HepG2 (cell line): Measurements from ENCODE around the gene LIPT2. TPM values are rescaled to one million over a fixed set of nuclear protein-coding genes. Genes with fewer than 3 reads are reported as not detected.

Experiments used
- CBX2 ChIP-seq, 2 experiments: fragments of 200-600 bp in 1 of 2; sonication (generic); formaldehyde crosslinking in 1 of 2; IDR thresholded peaks; 2 replicates each; pipeline versions ENCODE4 v1.7.0 to v1.8.1; 2018 to 2022; ENCODE audit warnings: low read depth in 2 of 2, low read length in 1 of 2, mild to moderate bottlenecking in 1 of 2, missing genetic modification reagents in 1 of 2
- ELF1 ChIP-seq: sonication (generic); formaldehyde crosslinking; IDR thresholded peaks from 2 replicates; pipeline ENCODE4 v1.4.0; 2020; ENCODE audit warnings: missing genetic modification reagents
- EP300 ChIP-seq, 3 experiments: sonication (generic) in 1 of 3; formaldehyde crosslinking in 1 of 3; IDR thresholded peaks; 2 replicates each; pipeline versions ENCODE4 v1.5.1 to v1.6.1; 2011 to 2020; ENCODE audit warnings: low read depth in 2 of 3, low read length in 2 of 3, borderline replicate concordance in 1 of 3, improper control_type of control experiment in 1 of 3, mild to moderate bottlenecking in 1 of 3, missing genetic modification reagents in 1 of 3, moderate library complexity in 1 of 3
- FOSL2 ChIP-seq: sonication (generic); formaldehyde crosslinking; IDR thresholded peaks from 2 replicates; pipeline ENCODE4 v1.4.0; 2020; ENCODE audit warnings: missing genetic modification reagents
- FOXP1 ChIP-seq, 2 experiments: fragments of 450-650 bp in 1 of 2; IDR thresholded peaks; 2 replicates each; pipeline ENCODE4 v1.6.1; 2017 to 2018; ENCODE audit warnings: antibody characterized with exemption in 1 of 2
- HNRNPUL1 ChIP-seq: fragments of 200-400 bp; formaldehyde crosslinking; IDR thresholded peaks from 2 replicates; pipeline ENCODE4 v1.6.1; 2017; ENCODE audit warnings: low read depth, mild to moderate bottlenecking, low read length, moderate library complexity
- IKZF4 ChIP-seq: sonication (generic); formaldehyde crosslinking; IDR thresholded peaks from 2 replicates; pipeline ENCODE4 v1.5.1; 2020; ENCODE audit warnings: borderline replicate concordance, mild to moderate bottlenecking, low read depth, missing genetic modification reagents; ENCODE audit errors: not compliant biosample characterization
- NKX3-1 ChIP-seq: sonication (generic); formaldehyde crosslinking; IDR thresholded peaks from 2 replicates; pipeline ENCODE4 v1.5.0; 2020; ENCODE audit warnings: missing genetic modification reagents
- SATB2 ChIP-seq: sonication (generic); formaldehyde crosslinking; IDR thresholded peaks from 2 replicates; pipeline ENCODE4 v1.5.0; 2020; ENCODE audit warnings: missing genetic modification reagents
- SRY ChIP-seq: sonication (generic); formaldehyde crosslinking; IDR thresholded peaks from 2 replicates; pipeline ENCODE4 v1.8.0; 2022; ENCODE audit warnings: mild to moderate bottlenecking, missing genetic modification reagents
- STAG1 ChIP-seq: sonication (generic); formaldehyde crosslinking; IDR thresholded peaks from 2 replicates; pipeline ENCODE4 v1.4.0; 2020; ENCODE audit warnings: missing genetic modification reagents
- ZNF431 ChIP-seq: sonication (generic); formaldehyde crosslinking; IDR thresholded peaks from 2 replicates; pipeline ENCODE4 v1.9.0; 2022; ENCODE audit warnings: missing genetic modification reagents, low read depth, mild to moderate bottlenecking, borderline replicate concordance
- ZNF660 ChIP-seq: sonication (generic); formaldehyde crosslinking; IDR thresholded peaks from 2 replicates; pipeline ENCODE4 v1.5.1; 2020; ENCODE audit warnings: mild to moderate bottlenecking, low read depth, missing genetic modification reagents, borderline replicate concordance
- ZNF768 ChIP-seq: sonication (generic); formaldehyde crosslinking; IDR thresholded peaks from 2 replicates; pipeline ENCODE4 v1.4.0; 2020; ENCODE audit warnings: missing genetic modification reagents
- ZNF878 ChIP-seq: sonication (generic); formaldehyde crosslinking; IDR thresholded peaks from 2 replicates; pipeline ENCODE4 v1.8.1; 2023; ENCODE audit warnings: mild to moderate bottlenecking, missing genetic modification reagents, moderate library complexity
- polyA plus RNA-seq, 8 experiments: library from polyadenylated mRNA; depleted of rRNA in 3 of 8; stranded (reverse) in 7 of 8; unstranded in 1 of 8; fragments of >200 nt; fragmentation: Illumina TruSeq in 4 of 8; extraction: Trizol in 4 of 8; gene quantifications; 2 replicates each; pipeline versions ENCODE4 v1.2.1 to v1.2.3, GENCODE V29; 2011 to 2016; ENCODE audit warnings: low read depth in 4 of 8, missing spikeins in 1 of 8, mixed read lengths in 1 of 8; ENCODE audit not compliant: insufficient read depth in 1 of 8
- total RNA-seq, 5 experiments: library from RNA; depleted of rRNA; stranded (reverse); fragments of >200 nt; fragmentation: Illumina TruSeq; extraction: Trizol; gene quantifications; 2 replicates each; pipeline ENCODE4 v1.2.3, GENCODE V29; 2016; ENCODE audit warnings: low read depth in 1 of 5
- TF ChIP-seq, protein P1 (sequence below), 2 experiments: sonication (generic) in 1 of 2; formaldehyde crosslinking in 1 of 2; IDR thresholded peaks; 2 replicates each; pipeline versions ENCODE4 v1.5.1 to v1.6.1; 2011 to 2020; ENCODE audit warnings: borderline replicate concordance in 1 of 2, low read depth in 1 of 2, low read length in 1 of 2, mild to moderate bottlenecking in 1 of 2, missing genetic modification reagents in 1 of 2, moderate library complexity in 1 of 2
- TF ChIP-seq, protein P2 (sequence below): sonication (generic); formaldehyde crosslinking; conservative IDR thresholded peaks from 2 replicates; pipeline ENCODE4 v1.4.0; 2020; ENCODE audit warnings: mild to moderate bottlenecking, missing genetic modification reagents, moderate library complexity
- TF ChIP-seq, protein P3 (sequence below): fragments of 450-650 bp; IDR thresholded peaks from 2 replicates; pipeline ENCODE4 v1.6.1; 2016
- TF ChIP-seq, protein P4 (sequence below): sonication (generic); formaldehyde crosslinking; IDR thresholded peaks from 2 replicates; pipeline ENCODE4 v1.4.0; 2020; ENCODE audit warnings: missing genetic modification reagents

Gene LIPT2
- total and polyA plus RNA-seq, 2 of the 13 experiments (the other 11 are each of a cell fraction or from before 2014, with no cell fraction given) = 3.0 to 5.6 TPM

DNA sequence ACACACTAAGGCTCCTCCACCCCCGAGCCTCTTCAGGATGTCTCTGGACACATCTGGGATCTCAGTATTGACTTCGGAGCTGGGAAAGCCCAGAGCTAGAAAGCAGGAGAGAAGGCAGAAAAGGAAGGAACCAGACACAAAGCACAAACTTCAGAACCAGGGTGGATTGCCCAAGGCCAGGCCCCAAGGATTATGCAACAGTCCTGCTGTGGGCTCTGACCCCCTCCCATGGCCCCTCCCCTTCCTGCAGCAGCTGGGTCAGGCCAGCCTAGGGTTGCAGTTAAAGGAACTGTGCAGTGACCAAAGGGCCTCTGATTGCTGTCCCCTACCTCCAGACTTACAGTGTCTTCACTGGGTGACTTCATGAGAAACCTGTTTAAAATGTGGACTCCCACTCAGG, 31.5 kb downstream of the LIPT2 start (continued):
- TF ChIP-seq EP300 (IDR thresholded peaks at IDR 0.05; ENCODE audit: low read depth in 2 of 2, low read length in 2 of 2) = peak in 1 of 2 experiments; percentile 51; a peak in 1 of 4 replicates
- no peak; the same call in 1 of the 2 replicates for TF ChIP-seq EP300 (CRISPR knock-in tag; IDR thresholded peaks at IDR 0.05; ENCODE audit: borderline replicate concordance)
- TF ChIP-seq, protein P1, sequence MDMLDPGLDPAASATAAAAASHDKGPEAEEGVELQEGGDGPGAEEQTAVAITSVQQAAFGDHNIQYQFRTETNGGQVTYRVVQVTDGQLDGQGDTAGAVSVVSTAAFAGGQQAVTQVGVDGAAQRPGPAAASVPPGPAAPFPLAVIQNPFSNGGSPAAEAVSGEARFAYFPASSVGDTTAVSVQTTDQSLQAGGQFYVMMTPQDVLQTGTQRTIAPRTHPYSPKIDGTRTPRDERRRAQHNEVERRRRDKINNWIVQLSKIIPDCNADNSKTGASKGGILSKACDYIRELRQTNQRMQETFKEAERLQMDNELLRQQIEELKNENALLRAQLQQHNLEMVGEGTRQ (IDR thresholded peaks at IDR 0.05; ENCODE audit: low read depth, low read length) = no peak
- TF ChIP-seq, protein P1 (CRISPR knock-in tag; IDR thresholded peaks at IDR 0.05; ENCODE audit: borderline replicate concordance) = no peak
- TF ChIP-seq IKZF4 (CRISPR knock-in tag) = no peak
- TF ChIP-seq, protein P2, sequence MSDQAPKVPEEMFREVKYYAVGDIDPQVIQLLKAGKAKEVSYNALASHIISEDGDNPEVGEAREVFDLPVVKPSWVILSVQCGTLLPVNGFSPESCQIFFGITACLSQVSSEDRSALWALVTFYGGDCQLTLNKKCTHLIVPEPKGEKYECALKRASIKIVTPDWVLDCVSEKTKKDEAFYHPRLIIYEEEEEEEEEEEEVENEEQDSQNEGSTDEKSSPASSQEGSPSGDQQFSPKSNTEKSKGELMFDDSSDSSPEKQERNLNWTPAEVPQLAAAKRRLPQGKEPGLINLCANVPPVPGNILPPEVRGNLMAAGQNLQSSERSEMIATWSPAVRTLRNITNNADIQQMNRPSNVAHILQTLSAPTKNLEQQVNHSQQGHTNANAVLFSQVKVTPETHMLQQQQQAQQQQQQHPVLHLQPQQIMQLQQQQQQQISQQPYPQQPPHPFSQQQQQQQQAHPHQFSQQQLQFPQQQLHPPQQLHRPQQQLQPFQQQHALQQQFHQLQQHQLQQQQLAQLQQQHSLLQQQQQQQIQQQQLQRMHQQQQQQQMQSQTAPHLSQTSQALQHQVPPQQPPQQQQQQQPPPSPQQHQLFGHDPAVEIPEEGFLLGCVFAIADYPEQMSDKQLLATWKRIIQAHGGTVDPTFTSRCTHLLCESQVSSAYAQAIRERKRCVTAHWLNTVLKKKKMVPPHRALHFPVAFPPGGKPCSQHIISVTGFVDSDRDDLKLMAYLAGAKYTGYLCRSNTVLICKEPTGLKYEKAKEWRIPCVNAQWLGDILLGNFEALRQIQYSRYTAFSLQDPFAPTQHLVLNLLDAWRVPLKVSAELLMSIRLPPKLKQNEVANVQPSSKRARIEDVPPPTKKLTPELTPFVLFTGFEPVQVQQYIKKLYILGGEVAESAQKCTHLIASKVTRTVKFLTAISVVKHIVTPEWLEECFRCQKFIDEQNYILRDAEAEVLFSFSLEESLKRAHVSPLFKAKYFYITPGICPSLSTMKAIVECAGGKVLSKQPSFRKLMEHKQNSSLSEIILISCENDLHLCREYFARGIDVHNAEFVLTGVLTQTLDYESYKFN (CRISPR knock-in tag) = peak; percentile 80
- TF ChIP-seq CBX2 (IDR thresholded peaks at IDR 0.05; ENCODE audit: low read depth, low read length) = no peak
- no peak for TF ChIP-seq CBX2 (CRISPR knock-in tag; IDR thresholded peaks at IDR 0.05; ENCODE audit: low read depth)
- TF ChIP-seq, protein P3, sequence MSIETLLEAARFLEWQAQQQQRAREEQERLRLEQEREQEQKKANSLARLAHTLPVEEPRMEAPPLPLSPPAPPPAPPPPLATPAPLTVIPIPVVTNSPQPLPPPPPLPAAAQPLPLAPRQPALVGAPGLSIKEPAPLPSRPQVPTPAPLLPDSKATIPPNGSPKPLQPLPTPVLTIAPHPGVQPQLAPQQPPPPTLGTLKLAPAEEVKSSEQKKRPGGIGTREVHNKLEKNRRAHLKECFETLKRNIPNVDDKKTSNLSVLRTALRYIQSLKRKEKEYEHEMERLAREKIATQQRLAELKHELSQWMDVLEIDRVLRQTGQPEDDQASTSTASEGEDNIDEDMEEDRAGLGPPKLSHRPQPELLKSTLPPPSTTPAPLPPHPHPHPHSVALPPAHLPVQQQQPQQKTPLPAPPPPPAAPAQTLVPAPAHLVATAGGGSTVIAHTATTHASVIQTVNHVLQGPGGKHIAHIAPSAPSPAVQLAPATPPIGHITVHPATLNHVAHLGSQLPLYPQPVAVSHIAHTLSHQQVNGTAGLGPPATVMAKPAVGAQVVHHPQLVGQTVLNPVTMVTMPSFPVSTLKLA = no peak
- no peak for TF ChIP-seq SRY (CRISPR knock-in tag)
- no peak for TF ChIP-seq ZNF660 (CRISPR knock-in tag)
- 0 out of 2 replicates have a peak, but pooled peaks have one; percentile 56 for TF ChIP-seq ZNF431 (CRISPR knock-in tag)
- no peak for TF ChIP-seq ZNF878 (CRISPR knock-in tag)
- no peak for TF ChIP-seq STAG1 (CRISPR knock-in tag)
- no peak for TF ChIP-seq NKX3-1 (CRISPR knock-in tag)
- TF ChIP-seq FOSL2 (CRISPR knock-in tag) = peak; percentile 56; the same call in 1 of the 2 replicates
- 0 out of 2 replicates have a peak, but pooled peaks have one; percentile 28 for TF ChIP-seq ELF1
- TF ChIP-seq HNRNPUL1 = no peak
- no peak for TF ChIP-seq SATB2 (CRISPR knock-in tag)
- TF ChIP-seq FOXP1 (IDR thresholded peaks at IDR 0.05) = no peak
- no peak for TF ChIP-seq FOXP1 (CRISPR knock-in tag; IDR thresholded peaks at IDR 0.05)
- no peak for TF ChIP-seq ZNF768 (CRISPR knock-in tag)
- TF ChIP-seq, protein P4, sequence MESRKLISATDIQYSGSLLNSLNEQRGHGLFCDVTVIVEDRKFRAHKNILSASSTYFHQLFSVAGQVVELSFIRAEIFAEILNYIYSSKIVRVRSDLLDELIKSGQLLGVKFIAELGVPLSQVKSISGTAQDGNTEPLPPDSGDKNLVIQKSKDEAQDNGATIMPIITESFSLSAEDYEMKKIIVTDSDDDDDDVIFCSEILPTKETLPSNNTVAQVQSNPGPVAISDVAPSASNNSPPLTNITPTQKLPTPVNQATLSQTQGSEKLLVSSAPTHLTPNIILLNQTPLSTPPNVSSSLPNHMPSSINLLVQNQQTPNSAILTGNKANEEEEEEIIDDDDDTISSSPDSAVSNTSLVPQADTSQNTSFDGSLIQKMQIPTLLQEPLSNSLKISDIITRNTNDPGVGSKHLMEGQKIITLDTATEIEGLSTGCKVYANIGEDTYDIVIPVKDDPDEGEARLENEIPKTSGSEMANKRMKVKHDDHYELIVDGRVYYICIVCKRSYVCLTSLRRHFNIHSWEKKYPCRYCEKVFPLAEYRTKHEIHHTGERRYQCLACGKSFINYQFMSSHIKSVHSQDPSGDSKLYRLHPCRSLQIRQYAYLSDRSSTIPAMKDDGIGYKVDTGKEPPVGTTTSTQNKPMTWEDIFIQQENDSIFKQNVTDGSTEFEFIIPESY (CRISPR knock-in tag) = no peak
